HEK293 (cell line): ENCODE results near the gene POLDIP2.

Experiments
- GLI4 ChIP-seq: fragments of 450-650 bp; formaldehyde crosslinking; IDR thresholded peaks from 2 replicates; pipeline ENCODE4 v1.5.1; 2016; ENCODE audit warnings: missing biosample characterization, missing genetic modification characterization
- HOXA7 ChIP-seq: sonication (generic); formaldehyde crosslinking; IDR thresholded peaks from 2 replicates; pipeline ENCODE4 v1.8.1; 2022; ENCODE audit warnings: missing genetic modification reagents, borderline replicate concordance
- OVOL3 ChIP-seq: fragments of 450-650 bp; formaldehyde crosslinking; IDR thresholded peaks from 2 replicates; pipeline ENCODE4 v1.5.1; 2016; ENCODE audit warnings: missing biosample characterization, missing genetic modification characterization
- PRDM1 ChIP-seq: fragments of 450-650 bp; formaldehyde crosslinking; IDR thresholded peaks from 2 replicates; pipeline ENCODE4; 2016; ENCODE audit warnings: missing biosample characterization, missing genetic modification characterization
- SALL2 ChIP-seq: fragments of 450-650 bp; formaldehyde crosslinking; IDR thresholded peaks from 2 replicates; pipeline ENCODE4 v1.5.0; 2017; ENCODE audit warnings: missing biosample characterization, mild to moderate bottlenecking, missing genetic modification characterization, borderline replicate concordance
- SP7 ChIP-seq: fragments of 450-650 bp; formaldehyde crosslinking; IDR thresholded peaks from 2 replicates; pipeline ENCODE4 v1.5.1; 2016; ENCODE audit warnings: missing biosample characterization, missing genetic modification characterization
- TCF7L2 ChIP-seq: IDR thresholded peaks from 2 replicates; pipeline ENCODE4 v1.6.1; 2011; ENCODE audit warnings: low read depth, mild to moderate bottlenecking, inconsistent platforms, low read length, moderate library complexity, borderline replicate concordance
- YY2 ChIP-seq: fragments of 450-650 bp; formaldehyde crosslinking; IDR thresholded peaks from 2 replicates; pipeline ENCODE4 v1.5.1; 2016; ENCODE audit warnings: missing biosample characterization, missing genetic modification characterization
- ZBTB10 ChIP-seq: fragments of 450-650 bp; formaldehyde crosslinking; IDR thresholded peaks from 2 replicates; pipeline ENCODE4 v1.5.1; 2016; ENCODE audit warnings: missing biosample characterization, missing genetic modification characterization
- ZBTB17 ChIP-seq: fragments of 450-650 bp; formaldehyde crosslinking; IDR thresholded peaks from 2 replicates; pipeline ENCODE4 v1.5.1; 2016; ENCODE audit warnings: missing biosample characterization, missing genetic modification characterization
- ZBTB20 ChIP-seq: fragments of 450-650 bp; formaldehyde crosslinking; IDR thresholded peaks from 2 replicates; pipeline ENCODE4 v1.5.1; 2016; ENCODE audit warnings: missing biosample characterization, missing genetic modification characterization
- ZBTB21 ChIP-seq: fragments of 450-650 bp; formaldehyde crosslinking; IDR thresholded peaks from 2 replicates; pipeline ENCODE4 v1.5.1; 2017; ENCODE audit warnings: missing biosample characterization, missing genetic modification characterization
- ZFP37 ChIP-seq: fragments of 450-650 bp; formaldehyde crosslinking; IDR thresholded peaks from 2 replicates; pipeline ENCODE4 v1.5.1; 2016; ENCODE audit warnings: missing biosample characterization, missing genetic modification characterization
- ZNF184 ChIP-seq: fragments of 450-650 bp; IDR thresholded peaks from 2 replicates; pipeline ENCODE4 v1.5.1; 2018; ENCODE audit warnings: missing biosample characterization, mild to moderate bottlenecking, missing genetic modification characterization
- ZNF214 ChIP-seq: fragments of 450-650 bp; formaldehyde crosslinking; IDR thresholded peaks from 2 replicates; pipeline ENCODE4 v1.5.1; 2017; ENCODE audit warnings: missing biosample characterization, mild to moderate bottlenecking, missing genetic modification characterization, borderline replicate concordance
- ZNF37A ChIP-seq: fragments of 450-650 bp; IDR thresholded peaks from 2 replicates; pipeline ENCODE4 v1.5.1; 2018; ENCODE audit warnings: missing biosample characterization, missing genetic modification characterization
- ZNF529 ChIP-seq: fragments of 450-650 bp; formaldehyde crosslinking; IDR thresholded peaks from 2 replicates; pipeline ENCODE4 v1.5.1; 2017; ENCODE audit warnings: missing genetic modification characterization, missing biosample characterization; ENCODE audit not compliant: insufficient replicate concordance
- ZNF600 ChIP-seq: fragments of 450-650 bp; formaldehyde crosslinking; IDR thresholded peaks from 2 replicates; pipeline ENCODE4 v1.5.1; 2016; ENCODE audit warnings: missing biosample characterization, missing genetic modification characterization
- ZNF610 ChIP-seq: fragments of 450-650 bp; formaldehyde crosslinking; IDR thresholded peaks from 2 replicates; pipeline ENCODE4 v1.5.1; 2016; ENCODE audit warnings: missing biosample characterization, missing genetic modification characterization, borderline replicate concordance
- ZNF701 ChIP-seq: fragments of 450-650 bp; formaldehyde crosslinking; IDR thresholded peaks from 2 replicates; pipeline ENCODE4 v1.5.1; 2016; ENCODE audit warnings: missing biosample characterization, missing genetic modification characterization
- ZNF76 ChIP-seq: fragments of 450-650 bp; formaldehyde crosslinking; IDR thresholded peaks from 2 replicates; pipeline ENCODE4; 2016; ENCODE audit warnings: low read depth, missing biosample characterization, missing genetic modification characterization, borderline replicate concordance
- ZNF792 ChIP-seq: fragments of 450-650 bp; formaldehyde crosslinking; IDR thresholded peaks from 2 replicates; pipeline ENCODE4 v1.5.1; 2016; ENCODE audit warnings: missing biosample characterization, missing genetic modification characterization
- ZXDB ChIP-seq: fragments of 450-650 bp; formaldehyde crosslinking; IDR thresholded peaks from 2 replicates; pipeline ENCODE4 v1.5.1; 2016; ENCODE audit warnings: missing biosample characterization, missing genetic modification characterization
- TF ChIP-seq, protein P1 (sequence below): fragments of 450-650 bp; formaldehyde crosslinking; IDR thresholded peaks from 2 replicates; pipeline ENCODE4 v1.5.1; 2016; ENCODE audit warnings: missing biosample characterization, missing genetic modification characterization
- TF ChIP-seq, protein P2 (sequence below): fragments of 450-650 bp; formaldehyde crosslinking; IDR thresholded peaks from 2 replicates; pipeline ENCODE4 v1.5.1; 2016; ENCODE audit warnings: missing biosample characterization, missing genetic modification characterization
- TF ChIP-seq, protein P3 (sequence below): fragments of 450-650 bp; formaldehyde crosslinking; IDR thresholded peaks from 2 replicates; pipeline ENCODE4 v1.5.1; 2016; ENCODE audit warnings: missing biosample characterization, missing genetic modification characterization
- TF ChIP-seq, protein P4 (sequence below): fragments of 450-650 bp; formaldehyde crosslinking; IDR thresholded peaks from 2 replicates; pipeline ENCODE4 v1.5.1; 2016; ENCODE audit warnings: missing biosample characterization, missing genetic modification characterization, borderline replicate concordance
- TF ChIP-seq, protein P5 (sequence below): fragments of 450-650 bp; formaldehyde crosslinking; IDR thresholded peaks from 2 replicates; pipeline ENCODE4 v1.5.1; 2016; ENCODE audit warnings: missing biosample characterization, missing genetic modification characterization

POLDIP2 gene

DNA sequence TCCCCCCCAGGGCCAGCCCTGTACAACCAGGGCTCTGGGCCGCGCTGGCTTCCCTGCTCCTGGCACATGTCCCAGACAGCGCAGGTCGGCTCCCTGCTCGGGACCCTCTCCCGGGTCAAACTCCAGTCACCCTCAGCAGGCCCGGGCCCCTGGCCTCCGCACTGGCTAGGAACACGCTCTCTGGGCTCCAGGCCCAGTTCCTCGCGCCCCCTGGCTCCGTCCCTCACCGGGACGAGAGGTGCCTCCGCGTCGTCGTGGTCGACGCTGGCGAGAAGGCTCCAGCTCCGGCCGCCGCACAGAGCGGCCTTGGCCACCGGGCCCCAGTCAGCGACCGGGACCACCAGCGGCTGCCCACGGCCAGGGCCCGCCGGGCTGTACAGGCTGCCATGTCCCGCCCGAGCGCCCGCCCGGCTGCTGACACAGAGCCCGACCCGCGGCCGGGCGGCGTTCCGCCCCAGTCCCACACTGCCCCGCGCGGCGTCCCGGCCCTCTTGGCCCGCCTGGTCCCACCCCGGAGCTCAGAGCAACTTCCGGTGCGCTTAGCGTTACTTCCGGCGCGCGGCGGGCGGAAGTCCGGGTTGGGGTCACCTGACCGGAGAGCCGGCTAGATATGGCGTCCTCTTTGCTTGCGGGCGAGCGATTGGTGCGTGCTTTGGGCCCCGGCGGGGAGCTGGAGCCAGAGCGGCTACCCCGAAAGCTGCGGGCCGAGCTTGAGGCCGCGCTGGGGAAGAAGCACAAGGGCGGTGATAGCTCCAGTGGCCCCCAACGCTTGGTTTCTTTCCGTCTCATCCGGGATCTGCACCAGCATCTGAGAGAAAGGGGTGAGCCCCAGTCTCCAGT, at the start of gene POLDIP2 (continued):
- TF ChIP-seq ZNF37A (tag by site-specific recombination) = 0 out of 2 replicates have a peak, but pooled peaks have one; percentile 26
- peak; percentile 43; the same call in 1 of the 2 replicates for TF ChIP-seq ZFP37
- TF ChIP-seq ZXDB (tag by site-specific recombination) = peak; percentile 85
- TF ChIP-seq, protein P1, sequence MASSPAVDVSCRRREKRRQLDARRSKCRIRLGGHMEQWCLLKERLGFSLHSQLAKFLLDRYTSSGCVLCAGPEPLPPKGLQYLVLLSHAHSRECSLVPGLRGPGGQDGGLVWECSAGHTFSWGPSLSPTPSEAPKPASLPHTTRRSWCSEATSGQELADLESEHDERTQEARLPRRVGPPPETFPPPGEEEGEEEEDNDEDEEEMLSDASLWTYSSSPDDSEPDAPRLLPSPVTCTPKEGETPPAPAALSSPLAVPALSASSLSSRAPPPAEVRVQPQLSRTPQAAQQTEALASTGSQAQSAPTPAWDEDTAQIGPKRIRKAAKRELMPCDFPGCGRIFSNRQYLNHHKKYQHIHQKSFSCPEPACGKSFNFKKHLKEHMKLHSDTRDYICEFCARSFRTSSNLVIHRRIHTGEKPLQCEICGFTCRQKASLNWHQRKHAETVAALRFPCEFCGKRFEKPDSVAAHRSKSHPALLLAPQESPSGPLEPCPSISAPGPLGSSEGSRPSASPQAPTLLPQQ (tag by site-specific recombination) = peak; percentile 79
- no peak for TF ChIP-seq ZNF792
- TF ChIP-seq SALL2 (tag by site-specific recombination) = no peak
- no peak for TF ChIP-seq ZNF701 (tag by site-specific recombination)
- TF ChIP-seq, protein P2, sequence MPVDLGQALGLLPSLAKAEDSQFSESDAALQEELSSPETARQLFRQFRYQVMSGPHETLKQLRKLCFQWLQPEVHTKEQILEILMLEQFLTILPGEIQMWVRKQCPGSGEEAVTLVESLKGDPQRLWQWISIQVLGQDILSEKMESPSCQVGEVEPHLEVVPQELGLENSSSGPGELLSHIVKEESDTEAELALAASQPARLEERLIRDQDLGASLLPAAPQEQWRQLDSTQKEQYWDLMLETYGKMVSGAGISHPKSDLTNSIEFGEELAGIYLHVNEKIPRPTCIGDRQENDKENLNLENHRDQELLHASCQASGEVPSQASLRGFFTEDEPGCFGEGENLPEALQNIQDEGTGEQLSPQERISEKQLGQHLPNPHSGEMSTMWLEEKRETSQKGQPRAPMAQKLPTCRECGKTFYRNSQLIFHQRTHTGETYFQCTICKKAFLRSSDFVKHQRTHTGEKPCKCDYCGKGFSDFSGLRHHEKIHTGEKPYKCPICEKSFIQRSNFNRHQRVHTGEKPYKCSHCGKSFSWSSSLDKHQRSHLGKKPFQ = no peak
- TF ChIP-seq ZNF529 (tag by site-specific recombination) = no peak
- TF ChIP-seq ZBTB21 = peak; percentile 54; the same call in 1 of the 2 replicates
- TF ChIP-seq TCF7L2 = no peak
- TF ChIP-seq ZNF184 (tag by site-specific recombination) = peak; percentile 67; the same call in 1 of the 2 replicates
- TF ChIP-seq, protein P3, sequence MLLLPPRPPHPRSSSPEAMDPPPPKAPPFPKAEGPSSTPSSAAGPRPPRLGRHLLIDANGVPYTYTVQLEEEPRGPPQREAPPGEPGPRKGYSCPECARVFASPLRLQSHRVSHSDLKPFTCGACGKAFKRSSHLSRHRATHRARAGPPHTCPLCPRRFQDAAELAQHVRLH = peak; percentile 99
- peak; percentile 94 for TF ChIP-seq ZNF76 (tag by site-specific recombination)
- TF ChIP-seq ZBTB20 (tag by site-specific recombination) = peak; percentile 45; the same call in 1 of the 2 replicates
- 0 out of 2 replicates have a peak, but pooled peaks have one; percentile 28 for TF ChIP-seq ZNF600 (tag by site-specific recombination)
- TF ChIP-seq, protein P4, sequence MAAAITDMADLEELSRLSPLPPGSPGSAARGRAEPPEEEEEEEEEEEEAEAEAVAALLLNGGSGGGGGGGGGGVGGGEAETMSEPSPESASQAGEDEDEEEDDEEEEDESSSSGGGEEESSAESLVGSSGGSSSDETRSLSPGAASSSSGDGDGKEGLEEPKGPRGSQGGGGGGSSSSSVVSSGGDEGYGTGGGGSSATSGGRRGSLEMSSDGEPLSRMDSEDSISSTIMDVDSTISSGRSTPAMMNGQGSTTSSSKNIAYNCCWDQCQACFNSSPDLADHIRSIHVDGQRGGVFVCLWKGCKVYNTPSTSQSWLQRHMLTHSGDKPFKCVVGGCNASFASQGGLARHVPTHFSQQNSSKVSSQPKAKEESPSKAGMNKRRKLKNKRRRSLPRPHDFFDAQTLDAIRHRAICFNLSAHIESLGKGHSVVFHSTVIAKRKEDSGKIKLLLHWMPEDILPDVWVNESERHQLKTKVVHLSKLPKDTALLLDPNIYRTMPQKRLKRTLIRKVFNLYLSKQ (tag by site-specific recombination) = no peak
- TF ChIP-seq OVOL3 = no peak
- peak; percentile 85; the same call in 1 of the 2 replicates for TF ChIP-seq HOXA7 (CRISPR knock-in tag)
- TF ChIP-seq YY2 (tag by site-specific recombination) = peak; percentile 87
- no peak for TF ChIP-seq ZNF610 (tag by site-specific recombination)
- TF ChIP-seq, protein P5, sequence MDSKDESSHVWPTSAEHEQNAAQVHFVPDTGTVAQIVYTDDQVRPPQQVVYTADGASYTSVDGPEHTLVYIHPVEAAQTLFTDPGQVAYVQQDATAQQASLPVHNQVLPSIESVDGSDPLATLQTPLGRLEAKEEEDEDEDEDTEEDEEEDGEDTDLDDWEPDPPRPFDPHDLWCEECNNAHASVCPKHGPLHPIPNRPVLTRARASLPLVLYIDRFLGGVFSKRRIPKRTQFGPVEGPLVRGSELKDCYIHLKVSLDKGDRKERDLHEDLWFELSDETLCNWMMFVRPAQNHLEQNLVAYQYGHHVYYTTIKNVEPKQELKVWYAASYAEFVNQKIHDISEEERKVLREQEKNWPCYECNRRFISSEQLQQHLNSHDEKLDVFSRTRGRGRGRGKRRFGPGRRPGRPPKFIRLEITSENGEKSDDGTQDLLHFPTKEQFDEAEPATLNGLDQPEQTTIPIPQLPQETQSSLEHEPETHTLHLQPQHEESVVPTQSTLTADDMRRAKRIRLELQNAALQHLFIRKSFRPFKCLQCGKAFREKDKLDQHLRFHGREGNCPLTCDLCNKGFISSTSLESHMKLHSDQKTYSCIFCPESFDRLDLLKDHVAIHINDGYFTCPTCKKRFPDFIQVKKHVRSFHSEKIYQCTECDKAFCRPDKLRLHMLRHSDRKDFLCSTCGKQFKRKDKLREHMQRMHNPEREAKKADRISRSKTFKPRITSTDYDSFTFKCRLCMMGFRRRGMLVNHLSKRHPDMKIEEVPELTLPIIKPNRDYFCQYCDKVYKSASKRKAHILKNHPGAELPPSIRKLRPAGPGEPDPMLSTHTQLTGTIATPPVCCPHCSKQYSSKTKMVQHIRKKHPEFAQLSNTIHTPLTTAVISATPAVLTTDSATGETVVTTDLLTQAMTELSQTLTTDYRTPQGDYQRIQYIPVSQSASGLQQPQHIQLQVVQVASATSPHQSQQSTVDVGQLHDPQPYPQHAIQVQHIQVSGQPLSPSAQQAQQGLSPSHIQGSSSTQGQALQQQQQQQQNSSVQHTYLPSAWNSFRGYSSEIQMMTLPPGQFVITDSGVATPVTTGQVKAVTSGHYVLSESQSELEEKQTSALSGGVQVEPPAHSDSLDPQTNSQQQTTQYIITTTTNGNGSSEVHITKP (tag by site-specific recombination) = no peak
- TF ChIP-seq ZNF214 (tag by site-specific recombination) = no peak
- TF ChIP-seq ZBTB17 (tag by site-specific recombination) = peak; percentile 87
- no peak for TF ChIP-seq PRDM1 (tag by site-specific recombination)
- TF ChIP-seq SP7 (tag by site-specific recombination) = peak; percentile 74
- no peak for TF ChIP-seq GLI4
- peak; percentile 71 for TF ChIP-seq ZBTB10 (tag by site-specific recombination)
